ACC112 (cell line): Measurements from ENCODE around the gene ADAMTS17.
"Not testable (repeated sequence)": the region's sequence is repeated elsewhere in the genome, so short reads cannot be mapped to it uniquely, and the experiment has no call there.

Experiments
- H2AFZ ChIP-seq: fragments of 200-600 bp; sonication (generic); one replicate; pipeline ENCODE4 v1.6.0; 2017; ENCODE audit warnings: antibody characterized with exemption, low read length; ENCODE audit not compliant: unreplicated experiment
- H3K27ac ChIP-seq: fragments of 200-600 bp; sonication (generic); 2 replicates; pipeline ENCODE4 v1.5.1; 2014; ENCODE audit warnings: low read depth, mild to moderate bottlenecking, antibody characterized with exemption, low read length, moderate library complexity
- H3K27me3 ChIP-seq: fragments of 200-600 bp; sonication (generic); 2 replicates; pipeline ENCODE4 v1.6.1; 2014; ENCODE audit warnings: mild to moderate bottlenecking, antibody characterized with exemption, low read length, moderate library complexity, mixed read lengths; ENCODE audit not compliant: insufficient read depth
- H3K36me3 ChIP-seq: fragments of 200-600 bp; sonication (generic); 2 replicates; pipeline ENCODE4 v1.6.1; 2016; ENCODE audit warnings: mild to moderate bottlenecking, antibody characterized with exemption, low read length, moderate library complexity, mixed read lengths; ENCODE audit not compliant: insufficient read depth
- H3K4me1 ChIP-seq: fragments of 200-600 bp; sonication (generic); one replicate; pipeline ENCODE4 v1.6.1; 2016; ENCODE audit warnings: low read length, mixed read lengths; ENCODE audit not compliant: insufficient read depth, unreplicated experiment, control insufficient read depth
- H3K4me3 ChIP-seq: fragments of 200-600 bp; sonication (generic); 2 replicates; pipeline ENCODE4 v1.5.1; 2014; ENCODE audit warnings: mild to moderate bottlenecking, low read depth, low read length
- H3K79me2 ChIP-seq: fragments of 200-600 bp; sonication (generic); one replicate; pipeline ENCODE4 v1.6.0; 2016; ENCODE audit warnings: low read length; ENCODE audit not compliant: control insufficient read depth, unreplicated experiment, insufficient read depth

The ADAMTS17 gene

DNA sequence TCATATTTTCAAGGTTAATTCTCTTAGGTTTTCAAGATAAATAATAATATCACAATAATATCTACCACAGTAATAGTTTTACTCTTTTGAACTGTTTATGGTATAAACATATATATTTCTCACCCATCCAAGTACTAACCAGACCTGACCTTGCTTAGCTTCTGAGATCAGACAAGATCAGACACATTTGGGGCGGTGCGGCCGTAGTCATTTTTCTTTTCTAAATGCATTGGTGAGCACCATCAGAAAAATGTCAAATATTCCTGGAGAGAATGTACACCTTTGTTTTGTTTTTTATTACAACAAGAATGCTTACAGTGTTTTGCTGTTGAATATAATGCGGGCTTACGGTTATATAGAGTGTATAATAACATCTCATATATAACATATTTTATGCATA is 267.8 kb downstream of the ADAMTS17 start:
- no peak overlapping the region for H3K27ac ChIP-seq
- no peaks in the 10 kb centered on the region for H3K79me2 ChIP-seq

DNA sequence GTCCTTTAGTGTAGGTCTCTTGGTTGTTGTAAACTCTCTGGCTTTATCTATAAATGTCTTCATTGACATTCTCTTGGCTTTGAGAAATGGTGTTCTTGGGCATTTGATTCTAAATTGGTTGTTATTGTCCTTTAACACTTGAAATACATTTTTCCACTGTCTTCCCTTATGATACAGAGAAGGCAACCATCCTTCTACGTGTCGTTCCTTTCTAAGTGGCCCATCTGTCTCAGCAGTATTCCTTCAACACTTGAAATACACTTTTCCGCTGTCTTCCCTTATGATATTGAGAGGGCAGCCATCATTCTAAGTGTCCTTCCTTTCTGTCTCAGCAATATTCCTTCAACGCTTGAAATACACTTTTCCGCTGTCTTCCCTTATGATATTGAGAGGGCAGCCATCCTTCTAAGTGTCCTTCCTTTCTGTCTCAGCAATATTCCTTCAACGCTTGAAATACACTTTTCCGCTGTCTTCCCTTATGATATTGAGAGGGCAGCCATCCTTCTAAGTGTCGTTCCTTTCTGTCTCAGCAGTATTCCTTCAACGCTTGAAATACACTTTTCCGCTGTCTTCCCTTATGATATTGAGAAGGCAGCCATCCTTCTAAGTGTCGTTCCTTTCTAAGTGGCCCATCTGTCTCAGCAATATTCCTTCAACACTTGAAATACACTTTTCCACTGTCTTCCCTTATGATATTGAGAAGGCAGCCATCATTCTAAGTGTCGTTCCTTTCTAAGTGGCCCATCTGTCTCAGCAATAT is 275.1 kb downstream of the ADAMTS17 start:
- not testable (repeated sequence) for H3K36me3 ChIP-seq, H2AFZ ChIP-seq, H3K4me3 ChIP-seq, H3K4me1 ChIP-seq, H3K79me2 ChIP-seq, H3K27ac ChIP-seq, H3K27me3 ChIP-seq

More for the DNA sequence above, 267.8 kb downstream of the ADAMTS17 start:
- Histone ChIP-seq H2AFZ (no peak overlapping the region), H3K4me3 (no peak overlapping the region), H3K4me1 (no peaks in the 10 kb centered on the region), H3K36me3 (no peaks in the 10 kb centered on the region), H3K27me3 (no peaks in the 10 kb centered on the region)

GRCh38 chr15:100061944-100062343 is 279.8 kb downstream of the ADAMTS17 start:
- no peaks in the 10 kb centered on the region for H3K79me2 ChIP-seq
- H3K27ac ChIP-seq = no peak overlapping the region
- H3K36me3 ChIP-seq = no peaks in the 10 kb centered on the region
- H3K4me3 ChIP-seq = no peak overlapping the region
- H2AFZ ChIP-seq = no peak overlapping the region
- no peaks in the 10 kb centered on the region for H3K4me1 ChIP-seq
- H3K27me3 ChIP-seq = no peaks in the 10 kb centered on the region

DNA sequence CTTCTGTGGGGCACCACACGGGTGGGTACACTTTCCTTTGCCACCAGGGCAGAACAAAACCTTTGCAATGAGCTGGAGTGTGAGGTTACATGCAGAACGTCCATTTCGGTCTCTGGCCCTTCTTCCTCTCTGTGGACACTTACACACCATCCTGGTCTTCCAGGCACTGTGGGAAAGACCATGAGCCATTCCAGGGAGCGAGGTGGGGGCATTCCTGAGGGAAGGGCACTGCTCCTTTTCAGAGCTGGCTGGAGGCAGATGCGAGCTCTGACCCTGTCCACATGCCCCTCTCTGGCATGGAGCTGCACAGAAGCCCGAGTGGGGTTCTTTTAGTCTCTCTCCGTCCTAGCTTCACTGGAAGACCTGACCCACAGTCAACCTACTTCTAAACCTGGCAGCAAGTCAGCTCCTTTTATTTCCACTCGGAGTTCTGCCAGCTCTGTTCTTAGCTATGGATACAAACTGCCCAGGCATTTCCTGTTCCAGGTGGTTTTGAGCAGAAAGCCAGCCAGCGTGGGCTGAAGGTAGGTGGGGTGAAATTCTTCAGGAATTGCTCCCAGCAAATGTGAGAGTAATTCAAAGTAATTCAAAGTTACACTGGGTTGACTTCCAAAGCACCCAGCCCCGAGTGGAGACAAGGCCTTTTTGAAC is 281.4 kb downstream of the ADAMTS17 start:
- H3K4me1 ChIP-seq = no peaks in the 10 kb centered on the region
- no peaks in the 10 kb centered on the region for H3K79me2 ChIP-seq
- H3K36me3 ChIP-seq = no peaks in the 10 kb centered on the region
- no peaks in the 10 kb centered on the region for H3K27me3 ChIP-seq
- no peak overlapping the region for H2AFZ ChIP-seq
- H3K4me3 ChIP-seq = no peak overlapping the region
- H3K27ac ChIP-seq = no peak overlapping the region

DNA sequence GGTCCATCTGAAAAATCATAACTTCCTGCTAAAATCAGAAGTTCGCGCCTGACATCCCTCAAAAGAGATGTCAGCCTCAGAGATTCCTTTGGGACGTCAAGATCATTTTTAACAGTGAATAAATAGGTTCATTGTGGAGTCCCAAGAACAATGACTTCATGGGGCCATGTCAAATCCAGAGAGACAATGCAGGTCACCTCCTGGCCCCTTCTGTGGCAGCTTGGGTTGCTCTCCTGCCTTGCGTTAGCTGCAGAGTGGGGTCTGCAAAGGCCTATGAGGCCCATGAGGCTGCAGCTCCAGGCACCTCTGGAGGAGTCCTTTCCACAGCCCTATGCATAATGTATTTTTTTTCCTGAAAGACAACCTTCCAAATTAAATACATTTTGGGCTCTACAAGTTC is 282.3 kb downstream of the ADAMTS17 start:
- Histone ChIP-seq H3K27ac (no peak overlapping the region), H3K36me3 (no peaks in the 10 kb centered on the region), H3K27me3 (no peaks in the 10 kb centered on the region)

GRCh38 chr15:100059094-100059493 is 282.7 kb downstream of the ADAMTS17 start:
- no peaks in the 10 kb centered on the region for H3K27me3 ChIP-seq
- no peaks in the 10 kb centered on the region for H3K4me1 ChIP-seq
- H3K36me3 ChIP-seq = no peaks in the 10 kb centered on the region
- H3K27ac ChIP-seq = no peak overlapping the region
- no peak overlapping the region for H3K4me3 ChIP-seq
- H2AFZ ChIP-seq = no peak overlapping the region
- H3K79me2 ChIP-seq = no peaks in the 10 kb centered on the region

More for the DNA sequence above, 282.3 kb downstream of the ADAMTS17 start:
- H3K4me3 ChIP-seq = no peak overlapping the region
- H3K4me1 ChIP-seq = no peaks in the 10 kb centered on the region
- no peak overlapping the region for H2AFZ ChIP-seq
- no peaks in the 10 kb centered on the region for H3K79me2 ChIP-seq

DNA sequence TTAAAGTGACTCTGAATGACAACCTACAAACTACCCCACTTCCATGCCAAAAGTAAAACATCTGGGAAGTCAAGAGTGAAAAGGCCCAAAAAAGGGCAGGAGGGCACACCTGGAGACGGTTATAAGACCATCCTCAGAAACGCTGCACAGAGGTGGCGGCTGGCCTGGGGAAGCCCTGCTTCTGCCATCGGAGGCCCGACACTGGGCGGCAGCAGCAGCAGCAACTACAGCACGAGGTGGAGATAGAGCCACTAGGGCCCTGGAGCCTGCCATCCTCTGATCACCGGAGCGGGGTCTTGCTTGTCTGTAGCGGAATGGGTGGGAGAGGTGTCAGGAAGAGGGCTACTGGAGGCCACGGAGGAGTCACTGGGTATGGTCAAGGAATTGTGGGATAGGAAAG is 283.3 kb downstream of the ADAMTS17 start:
- Histone ChIP-seq H3K27ac (no peak overlapping the region), H2AFZ (no peak overlapping the region), H3K4me3 (no peak overlapping the region), H3K79me2 (no peaks in the 10 kb centered on the region), H3K36me3 (no peaks in the 10 kb centered on the region), H3K27me3 (no peaks in the 10 kb centered on the region), H3K4me1 (no peaks in the 10 kb centered on the region)

GRCh38 chr15:100057281-100057680 is 284.5 kb downstream of the ADAMTS17 start:
- no peak overlapping the region for H3K4me3 ChIP-seq
- no peaks in the 10 kb centered on the region for H3K36me3 ChIP-seq
- H3K27me3 ChIP-seq = no peaks in the 10 kb centered on the region
- H3K79me2 ChIP-seq = no peaks in the 10 kb centered on the region
- no peak overlapping the region for H2AFZ ChIP-seq
- H3K4me1 ChIP-seq = no peaks in the 10 kb centered on the region
- H3K27ac ChIP-seq = no peak overlapping the region

- Histone ChIP-seq H3K27ac (no peak overlapping the region), H3K4me1 (no peaks in the 10 kb centered on the region), H3K4me3 (no peak overlapping the region), H2AFZ (no peak overlapping the region), H3K36me3 (no peaks in the 10 kb centered on the region), H3K27me3 (no peaks in the 10 kb centered on the region), H3K79me2 (no peaks in the 10 kb centered on the region)
Observed at GRCh38 chr15:100056411-100057072, 285.2 kb downstream of the ADAMTS17 start.

- Histone ChIP-seq H3K27ac (no peak overlapping the region), H3K4me1 (no peaks in the 10 kb centered on the region), H3K4me3 (no peak overlapping the region), H3K36me3 (no peaks in the 10 kb centered on the region), H3K79me2 (no peaks in the 10 kb centered on the region), H2AFZ (no peak overlapping the region), H3K27me3 (no peaks in the 10 kb centered on the region)
Observed at GRCh38 chr15:100055821-100056220, 286.0 kb downstream of the ADAMTS17 start.

DNA sequence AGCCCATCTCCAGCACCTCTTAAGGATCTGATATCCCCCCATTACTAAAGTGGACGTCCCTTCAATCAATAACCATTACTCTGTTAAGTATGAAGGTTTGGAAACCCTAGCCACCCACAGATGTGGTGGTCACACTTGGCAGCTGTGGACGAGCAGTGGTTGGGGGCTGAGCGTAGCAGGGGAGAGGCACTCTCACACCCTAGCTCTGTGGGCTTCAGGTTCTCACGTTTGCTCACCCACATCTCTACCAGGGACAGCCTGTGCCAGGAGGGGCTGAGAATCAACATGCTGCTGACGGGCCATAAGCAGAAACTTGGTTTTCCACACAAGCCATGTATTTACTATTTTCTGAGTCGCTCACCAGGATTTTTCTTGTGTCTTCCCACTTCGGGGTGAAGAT is 287.2 kb downstream of the ADAMTS17 start:
- H3K27me3 ChIP-seq = no peaks in the 10 kb centered on the region
- no peaks in the 10 kb centered on the region for H3K4me1 ChIP-seq
- H3K79me2 ChIP-seq = no peaks in the 10 kb centered on the region
- no peak overlapping the region for H2AFZ ChIP-seq
- no peaks in the 10 kb centered on the region for H3K36me3 ChIP-seq
- H3K27ac ChIP-seq = no peak overlapping the region
- no peak overlapping the region for H3K4me3 ChIP-seq
